ENCODE data around the gene B9D2.

The B9D2 gene

DNA sequence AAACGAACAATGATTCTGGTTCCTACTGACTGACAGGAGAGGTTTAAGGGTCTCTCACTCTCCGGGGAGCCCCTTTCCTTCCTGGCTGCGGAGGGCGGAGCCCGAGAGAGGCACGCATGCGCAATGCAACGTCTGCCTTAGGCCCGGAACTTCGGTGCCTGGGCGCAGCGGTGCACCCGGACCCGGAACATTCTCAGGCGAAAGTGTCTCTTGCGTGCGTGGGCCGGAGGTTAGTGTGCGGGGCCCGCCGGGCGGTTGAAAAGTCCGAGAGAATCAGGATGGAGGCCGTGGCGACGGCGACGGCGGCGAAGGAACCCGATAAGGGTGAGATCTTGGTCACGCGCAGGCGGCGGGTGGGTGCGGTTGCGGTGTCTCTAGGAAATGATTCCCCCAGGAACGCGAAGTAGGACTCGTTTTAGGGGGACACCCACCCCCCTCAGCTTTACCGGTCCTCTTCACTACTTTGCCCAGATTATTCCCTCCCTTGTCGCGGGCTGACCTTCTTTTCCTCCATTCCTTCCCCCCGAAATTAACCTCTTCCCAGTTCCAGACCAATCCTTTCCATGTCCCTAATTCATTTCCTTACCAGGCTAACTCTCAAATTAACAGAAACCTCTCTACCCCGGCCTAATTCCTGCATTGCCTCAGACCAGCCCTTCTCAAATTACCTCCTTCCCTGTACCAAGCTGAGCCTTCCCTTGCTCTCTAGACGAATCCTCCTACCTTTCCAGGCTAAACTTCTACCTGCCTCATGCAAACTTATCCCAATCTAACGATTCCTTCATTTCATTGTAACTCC lies 53.7 kb downstream of the B9D2 start, which contains the start of gene CCDC97:
TSS of gene CCDC97 (plus strand) at position 140 of the 799 bp plus-strand sequence. CDS start at position 279, 139 bp downstream.
- TF ChIP-seq ZFP30 (CRISPR knock-in tag; IDR thresholded peaks at IDR 0.05) (peak; percentile 39; the same call in 1 of the 2 replicates), GLIS3 (CRISPR knock-in tag; IDR thresholded peaks at IDR 0.05) (no peak; the same call in 1 of the 2 replicates), PPARA (CRISPR knock-in tag; IDR thresholded peaks at IDR 0.05; ENCODE audit: borderline replicate concordance) (no peak), CSDC2 (CRISPR knock-in tag; IDR thresholded peaks at IDR 0.05) (no peak), ISL1 (CRISPR knock-in tag; IDR thresholded peaks at IDR 0.05) (no peak), ZNF8 (CRISPR knock-in tag; IDR thresholded peaks at IDR 0.05) (peak; percentile 38; the same call in 1 of the 2 replicates), ZNF70 (CRISPR knock-in tag; IDR thresholded peaks at IDR 0.05) (0 out of 2 replicates have a peak, but pooled peaks have one; percentile 4), ZC3H10 (CRISPR knock-in tag; IDR thresholded peaks at IDR 0.05) (no peak), RARB (CRISPR knock-in tag; IDR thresholded peaks at IDR 0.05) (no peak), TCF4 (CRISPR knock-in tag; IDR thresholded peaks at IDR 0.05; ENCODE audit: borderline replicate concordance) (no peak), ZNF565 (CRISPR knock-in tag; conservative IDR thresholded peaks at IDR 0.05; ENCODE audit: low read depth) (no peak), ARNTL (CRISPR knock-in tag; IDR thresholded peaks at IDR 0.05; ENCODE audit: borderline replicate concordance, low read depth) (no peak), SNAI2 (CRISPR knock-in tag; IDR thresholded peaks at IDR 0.05) (no peak), ESRRG (CRISPR knock-in tag; IDR thresholded peaks at IDR 0.05) (peak; percentile 60; the same call in 1 of the 2 replicates), ZFP3 (CRISPR knock-in tag; IDR thresholded peaks at IDR 0.05) (peak; percentile 72; the same call in 1 of the 2 replicates), BACH2 (CRISPR knock-in tag; IDR thresholded peaks at IDR 0.05; ENCODE audit: borderline replicate concordance) (no peak), OSR1 (CRISPR knock-in tag; IDR thresholded peaks at IDR 0.05) (no peak), TOX (CRISPR knock-in tag; IDR thresholded peaks at IDR 0.05; ENCODE audit: borderline replicate concordance) (no peak)
- TF ChIP-seq, protein P1, sequence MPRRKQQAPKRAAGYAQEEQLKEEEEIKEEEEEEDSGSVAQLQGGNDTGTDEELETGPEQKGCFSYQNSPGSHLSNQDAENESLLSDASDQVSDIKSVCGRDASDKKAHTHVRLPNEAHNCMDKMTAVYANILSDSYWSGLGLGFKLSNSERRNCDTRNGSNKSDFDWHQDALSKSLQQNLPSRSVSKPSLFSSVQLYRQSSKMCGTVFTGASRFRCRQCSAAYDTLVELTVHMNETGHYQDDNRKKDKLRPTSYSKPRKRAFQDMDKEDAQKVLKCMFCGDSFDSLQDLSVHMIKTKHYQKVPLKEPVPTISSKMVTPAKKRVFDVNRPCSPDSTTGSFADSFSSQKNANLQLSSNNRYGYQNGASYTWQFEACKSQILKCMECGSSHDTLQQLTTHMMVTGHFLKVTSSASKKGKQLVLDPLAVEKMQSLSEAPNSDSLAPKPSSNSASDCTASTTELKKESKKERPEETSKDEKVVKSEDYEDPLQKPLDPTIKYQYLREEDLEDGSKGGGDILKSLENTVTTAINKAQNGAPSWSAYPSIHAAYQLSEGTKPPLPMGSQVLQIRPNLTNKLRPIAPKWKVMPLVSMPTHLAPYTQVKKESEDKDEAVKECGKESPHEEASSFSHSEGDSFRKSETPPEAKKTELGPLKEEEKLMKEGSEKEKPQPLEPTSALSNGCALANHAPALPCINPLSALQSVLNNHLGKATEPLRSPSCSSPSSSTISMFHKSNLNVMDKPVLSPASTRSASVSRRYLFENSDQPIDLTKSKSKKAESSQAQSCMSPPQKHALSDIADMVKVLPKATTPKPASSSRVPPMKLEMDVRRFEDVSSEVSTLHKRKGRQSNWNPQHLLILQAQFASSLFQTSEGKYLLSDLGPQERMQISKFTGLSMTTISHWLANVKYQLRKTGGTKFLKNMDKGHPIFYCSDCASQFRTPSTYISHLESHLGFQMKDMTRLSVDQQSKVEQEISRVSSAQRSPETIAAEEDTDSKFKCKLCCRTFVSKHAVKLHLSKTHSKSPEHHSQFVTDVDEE (CRISPR knock-in tag; IDR thresholded peaks at IDR 0.05): no peak; the same call in 1 of the 2 replicates
- TF ChIP-seq, protein P2, sequence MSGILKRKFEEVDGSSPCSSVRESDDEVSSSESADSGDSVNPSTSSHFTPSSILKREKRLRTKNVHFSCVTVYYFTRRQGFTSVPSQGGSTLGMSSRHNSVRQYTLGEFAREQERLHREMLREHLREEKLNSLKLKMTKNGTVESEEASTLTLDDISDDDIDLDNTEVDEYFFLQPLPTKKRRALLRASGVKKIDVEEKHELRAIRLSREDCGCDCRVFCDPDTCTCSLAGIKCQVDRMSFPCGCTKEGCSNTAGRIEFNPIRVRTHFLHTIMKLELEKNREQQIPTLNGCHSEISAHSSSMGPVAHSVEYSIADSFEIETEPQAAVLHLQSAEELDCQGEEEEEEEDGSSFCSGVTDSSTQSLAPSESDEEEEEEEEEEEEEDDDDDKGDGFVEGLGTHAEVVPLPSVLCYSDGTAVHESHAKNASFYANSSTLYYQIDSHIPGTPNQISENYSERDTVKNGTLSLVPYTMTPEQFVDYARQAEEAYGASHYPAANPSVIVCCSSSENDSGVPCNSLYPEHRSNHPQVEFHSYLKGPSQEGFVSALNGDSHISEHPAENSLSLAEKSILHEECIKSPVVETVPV (CRISPR knock-in tag; IDR thresholded peaks at IDR 0.05): 0 out of 2 replicates have a peak, but pooled peaks have one; percentile 52
- TF ChIP-seq, protein P3, sequence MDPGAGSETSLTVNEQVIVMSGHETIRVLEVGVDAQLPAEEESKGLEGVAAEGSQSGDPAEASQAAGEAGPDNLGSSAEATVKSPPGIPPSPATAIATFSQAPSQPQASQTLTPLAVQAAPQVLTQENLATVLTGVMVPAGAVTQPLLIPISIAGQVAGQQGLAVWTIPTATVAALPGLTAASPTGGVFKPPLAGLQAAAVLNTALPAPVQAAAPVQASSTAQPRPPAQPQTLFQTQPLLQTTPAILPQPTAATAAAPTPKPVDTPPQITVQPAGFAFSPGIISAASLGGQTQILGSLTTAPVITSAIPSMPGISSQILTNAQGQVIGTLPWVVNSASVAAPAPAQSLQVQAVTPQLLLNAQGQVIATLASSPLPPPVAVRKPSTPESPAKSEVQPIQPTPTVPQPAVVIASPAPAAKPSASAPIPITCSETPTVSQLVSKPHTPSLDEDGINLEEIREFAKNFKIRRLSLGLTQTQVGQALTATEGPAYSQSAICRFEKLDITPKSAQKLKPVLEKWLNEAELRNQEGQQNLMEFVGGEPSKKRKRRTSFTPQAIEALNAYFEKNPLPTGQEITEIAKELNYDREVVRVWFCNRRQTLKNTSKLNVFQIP (CRISPR knock-in tag; IDR thresholded peaks at IDR 0.05; ENCODE audit: borderline replicate concordance, low read depth): peak; percentile 70; the same call in 1 of the 2 replicates
- TF ChIP-seq, protein P4, sequence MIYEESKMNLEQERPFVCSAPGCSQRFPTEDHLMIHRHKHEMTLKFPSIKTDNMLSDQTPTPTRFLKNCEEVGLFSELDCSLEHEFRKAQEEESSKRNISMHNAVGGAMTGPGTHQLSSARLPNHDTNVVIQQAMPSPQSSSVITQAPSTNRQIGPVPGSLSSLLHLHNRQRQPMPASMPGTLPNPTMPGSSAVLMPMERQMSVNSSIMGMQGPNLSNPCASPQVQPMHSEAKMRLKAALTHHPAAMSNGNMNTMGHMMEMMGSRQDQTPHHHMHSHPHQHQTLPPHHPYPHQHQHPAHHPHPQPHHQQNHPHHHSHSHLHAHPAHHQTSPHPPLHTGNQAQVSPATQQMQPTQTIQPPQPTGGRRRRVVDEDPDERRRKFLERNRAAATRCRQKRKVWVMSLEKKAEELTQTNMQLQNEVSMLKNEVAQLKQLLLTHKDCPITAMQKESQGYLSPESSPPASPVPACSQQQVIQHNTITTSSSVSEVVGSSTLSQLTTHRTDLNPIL (CRISPR knock-in tag; IDR thresholded peaks at IDR 0.05; ENCODE audit: low read depth): no peak
- TF ChIP-seq, protein P5, sequence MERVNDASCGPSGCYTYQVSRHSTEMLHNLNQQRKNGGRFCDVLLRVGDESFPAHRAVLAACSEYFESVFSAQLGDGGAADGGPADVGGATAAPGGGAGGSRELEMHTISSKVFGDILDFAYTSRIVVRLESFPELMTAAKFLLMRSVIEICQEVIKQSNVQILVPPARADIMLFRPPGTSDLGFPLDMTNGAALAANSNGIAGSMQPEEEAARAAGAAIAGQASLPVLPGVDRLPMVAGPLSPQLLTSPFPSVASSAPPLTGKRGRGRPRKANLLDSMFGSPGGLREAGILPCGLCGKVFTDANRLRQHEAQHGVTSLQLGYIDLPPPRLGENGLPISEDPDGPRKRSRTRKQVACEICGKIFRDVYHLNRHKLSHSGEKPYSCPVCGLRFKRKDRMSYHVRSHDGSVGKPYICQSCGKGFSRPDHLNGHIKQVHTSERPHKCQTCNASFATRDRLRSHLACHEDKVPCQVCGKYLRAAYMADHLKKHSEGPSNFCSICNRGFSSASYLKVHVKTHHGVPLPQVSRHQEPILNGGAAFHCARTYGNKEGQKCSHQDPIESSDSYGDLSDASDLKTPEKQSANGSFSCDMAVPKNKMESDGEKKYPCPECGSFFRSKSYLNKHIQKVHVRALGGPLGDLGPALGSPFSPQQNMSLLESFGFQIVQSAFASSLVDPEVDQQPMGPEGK (CRISPR knock-in tag; IDR thresholded peaks at IDR 0.05; ENCODE audit: borderline replicate concordance): no peak
- ATAC-seq: peak; percentile 77

All from SK-N-SH treated with all-trans-retinoic acid at 6 μM for 48 hours (cell line).